HG03196 (cell line): ENCODE results near the gene SIGLEC6.

Source experiments
- ATAC-seq: cut with Tn5 transposase; IDR thresholded peaks from one replicate; pipeline ENCODE4 v1.9.1; 2021; ENCODE audit not compliant: unreplicated experiment

The SIGLEC6 gene

GRCh38 chr19:51549533-51550324 is 18.3 kb upstream of the SIGLEC6 start:
- ATAC-seq, result no peak

GRCh38 chr19:51548891-51549305 is 17.4 kb upstream of the SIGLEC6 start:
- ATAC-seq, result no peak

- no peak for ATAC-seq
Observed at GRCh38 chr19:51548213-51548651, 16.8 kb upstream of the SIGLEC6 start.

GRCh38 chr19:51547397-51548212 is 16.1 kb upstream of the SIGLEC6 start:
- no peak for ATAC-seq

- ATAC-seq, result no peak
Observed at GRCh38 chr19:51546650-51547396, 15.4 kb upstream of the SIGLEC6 start.

- ATAC-seq, result no peak
Observed at GRCh38 chr19:51546107-51546649, 14.7 kb upstream of the SIGLEC6 start.

GRCh38 chr19:51544038-51544437 is 12.6 kb upstream of the SIGLEC6 start:
- no peak for ATAC-seq

- no peak for ATAC-seq
Observed at GRCh38 chr19:51542699-51543098, 11.2 kb upstream of the SIGLEC6 start.

- no peak for ATAC-seq
Observed at GRCh38 chr19:51541458-51542357, 10.2 kb upstream of the SIGLEC6 start.

- no peak for ATAC-seq
Observed at GRCh38 chr19:51539821-51540366, 8.4 kb upstream of the SIGLEC6 start.

- ATAC-seq, result no peak
Observed at GRCh38 chr19:51535535-51535934, 4.1 kb upstream of the SIGLEC6 start.

- no peak for ATAC-seq
Observed at GRCh38 chr19:51530616-51531015, 854 bp downstream of the SIGLEC6 start.

GRCh38 chr19:51529301-51529700 is 2.2 kb downstream of the SIGLEC6 start:
- no peak for ATAC-seq

- ATAC-seq, result no peak
Observed at GRCh38 chr19:51525651-51526050, 5.8 kb downstream of the SIGLEC6 start.

GRCh38 chr19:51524666-51525264 is 6.7 kb downstream of the SIGLEC6 start:
- no peak for ATAC-seq

- no peak for ATAC-seq
Observed at GRCh38 chr19:51521781-51522180, 9.7 kb downstream of the SIGLEC6 start.

- ATAC-seq, result no peak
Observed at GRCh38 chr19:51521357-51521756, 10.1 kb downstream of the SIGLEC6 start.

- ATAC-seq, result no peak
Observed at GRCh38 chr19:51520728-51521127, 10.7 kb downstream of the SIGLEC6 start.

- ATAC-seq, result no peak
Observed at GRCh38 chr19:51514866-51515481, 16.5 kb downstream of the SIGLEC6 start.
